Measurements from ENCODE around the gene SEMA4B. TPM values are rescaled to one million over a fixed set of nuclear protein-coding genes. Genes with fewer than 3 reads are reported as not detected.

SEMA4B gene
- total and polyA plus RNA-seq, 9 of the 15 experiments (the other 6 are each of a cell fraction or from before 2014, with no cell fraction given), result 1.3 to 33.6 (median 11.0) TPM

DNA sequence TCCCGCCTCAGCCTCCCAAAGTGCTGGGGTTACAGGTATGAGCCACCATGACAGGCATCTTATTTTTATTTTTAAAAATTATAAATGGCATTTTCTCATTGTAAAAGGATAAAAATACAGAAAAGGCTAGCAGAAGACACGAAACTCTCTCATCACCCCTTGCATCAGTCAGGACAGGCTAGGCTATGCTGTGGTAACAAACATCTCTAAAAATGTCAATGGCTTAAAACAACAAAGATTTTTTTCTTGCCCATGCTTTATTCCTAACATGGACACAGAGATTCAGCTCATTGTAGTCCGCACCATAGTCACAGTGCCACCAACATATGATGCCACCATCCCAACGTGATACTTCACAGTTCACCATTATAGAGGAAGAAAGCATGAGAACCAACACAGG lies 34.0 kb upstream of the SEMA4B start:
- Histone ChIP-seq H3K79me2 (ENCODE audit: control insufficient read depth, insufficient read depth, low read length) (no peaks in the 10 kb centered on the region), H3K9ac (ENCODE audit: insufficient read depth in 1 of 2, low read depth in 2 of 2, low read length in 2 of 2) (no peak overlapping the region), H3K4me1 (replicated peaks in 1 of 2; ENCODE audit: control insufficient read depth in 2 of 2, insufficient read depth in 2 of 2, low read length in 2 of 2) (peaks cover 12 to 24% of the 10 kb centered on the region in 2 experiments), H3K4me3 (no peak overlapping the region), H2AFZ (ENCODE audit: low read depth, low read length) (no peak overlapping the region), H3K9me3 (replicated peaks; ENCODE audit: control insufficient read depth, insufficient read depth, low read depth, low read length) (peaks cover 5% of the 10 kb centered on the region; the same call in 1 of the 2 replicates), H3K9me1 (ENCODE audit: control insufficient read depth, insufficient read depth, low read length) (no peaks in the 10 kb centered on the region), H3K4me2 (ENCODE audit: insufficient read depth, low read length) (peak overlapping the region; percentile 6; the same call in 1 of the 2 replicates), H3K27ac (ENCODE audit: extremely low read depth, low read depth, low read length) (0 out of 3 replicates have a peak overlapping the region, but pooled peaks have one; percentile 35), H3K36me3 (ENCODE audit: control insufficient read depth, insufficient read depth, low read length) (no peaks in the 10 kb centered on the region), H3K27me3 (ENCODE audit: control insufficient read depth in 2 of 2, insufficient read depth in 2 of 2, low read length in 2 of 2) (no peaks in the 10 kb centered on the region), H4K20me1 (replicated peaks; ENCODE audit: control insufficient read depth, insufficient read depth, low read length) (no peaks in the 10 kb centered on the region)
- no TSS peak for BruUV-seq (replicated peaks)
- CTCF ChIA-PET (ENCODE audit: low intra/inter-chr PET ratio), result no interaction called here
- POLR2A ChIA-PET, result interaction anchor here (0.9 kb wide), 1 partner anchor 11 kb away, joined by 3 read pairs; no protein-coding TSS in a partner anchor
- DNase-seq (ENCODE audit: extremely low read depth in 1 of 4, low spot score in 3 of 4) (no peak), ATAC-seq (no peak), FAIRE-seq (no peak)
- in situ Hi-C loops (cut with MboI), result no loop called here
- peak; percentile 97 for TF ChIP-seq ZNF12 (CRISPR knock-in tag; IDR thresholded peaks at IDR 0.05)
- no peak for TF ChIP-seq NCOA6 (IDR thresholded peaks at IDR 0.05)
- peak; percentile 56 for TF ChIP-seq RBM25 (IDR thresholded peaks at IDR 0.05; ENCODE audit: low read depth, low read length, severe bottlenecking)
- intact Hi-C loops (cut with micrococcal nuclease), result no loop called here
- 93% methylated on average over 4 of the region's 4 CpGs for WGBS (ENCODE audit: insufficient coverage, low coverage, missing lambda C conversion rate)

DNA sequence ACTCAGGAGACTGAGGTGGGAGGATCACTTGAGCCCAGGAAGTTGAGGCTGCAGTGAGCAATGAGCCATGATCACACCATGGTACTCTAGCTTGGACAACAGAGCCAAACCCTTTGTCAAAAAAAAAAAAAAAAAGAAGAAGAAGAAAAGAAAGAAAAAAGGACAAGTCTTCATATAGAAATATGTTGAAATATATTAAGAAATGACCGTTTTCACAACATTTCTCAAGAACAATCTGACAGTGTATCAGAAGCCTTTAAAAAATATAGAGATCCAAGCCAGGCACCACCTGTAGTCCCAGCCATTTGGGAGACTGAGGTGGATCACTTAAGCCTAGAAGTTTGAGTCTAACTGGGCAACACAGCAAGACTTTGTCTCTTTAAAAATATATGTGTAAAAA lies 29.5 kb upstream of the SEMA4B start:
- Histone ChIP-seq H2AFZ (ENCODE audit: low read depth, low read length) (peak overlapping the region; percentile 60; the same call in 1 of the 2 replicates), H3K27ac (ENCODE audit: extremely low read depth, low read depth, low read length) (no peak overlapping the region), H3K9me3 (replicated peaks; ENCODE audit: control insufficient read depth, insufficient read depth, low read depth, low read length) (peaks cover 5% of the 10 kb centered on the region; the same call in 1 of the 2 replicates), H3K36me3 (ENCODE audit: control insufficient read depth, insufficient read depth, low read length) (no peaks in the 10 kb centered on the region), H3K9me1 (ENCODE audit: control insufficient read depth, insufficient read depth, low read length) (no peaks in the 10 kb centered on the region), H3K4me3 (no peak overlapping the region), H3K4me2 (ENCODE audit: insufficient read depth, low read length) (no peak overlapping the region), H4K20me1 (replicated peaks; ENCODE audit: control insufficient read depth, insufficient read depth, low read length) (no peaks in the 10 kb centered on the region), H3K9ac (ENCODE audit: insufficient read depth in 1 of 2, low read depth in 2 of 2, low read length in 2 of 2) (no peak overlapping the region), H3K79me2 (ENCODE audit: control insufficient read depth, insufficient read depth, low read length) (no peaks in the 10 kb centered on the region), H3K4me1 (replicated peaks in 1 of 2; ENCODE audit: control insufficient read depth in 2 of 2, insufficient read depth in 2 of 2, low read length in 2 of 2) (peaks cover 6 to 12% of the 10 kb centered on the region in 2 experiments; a peak in 4 of 5 replicates), H3K27me3 (ENCODE audit: control insufficient read depth in 2 of 2, insufficient read depth in 2 of 2, low read length in 2 of 2) (no peaks in the 10 kb centered on the region)
- no peak; the same call in 2 of the 3 replicates for ATAC-seq
- DNase-seq (ENCODE audit: extremely low read depth in 1 of 4, low spot score in 3 of 4), result no peak
- CTCF ChIA-PET (ENCODE audit: low intra/inter-chr PET ratio), result no interaction called here
- POLR2A ChIA-PET, result no interaction called here
- in situ Hi-C loops (cut with MboI) (no loop called here), intact Hi-C loops (cut with micrococcal nuclease) (no loop called here)
- FAIRE-seq, result no peak
- 10% methylated on average over 1 of the region's 1 CpG for WGBS (ENCODE audit: insufficient coverage, low coverage, missing lambda C conversion rate)
- no peak for TF ChIP-seq NR2F6 (CRISPR knock-in tag; IDR thresholded peaks at IDR 0.05)
- no peak for TF ChIP-seq NFYB (IDR thresholded peaks at IDR 0.05; ENCODE audit: extremely low read depth, insufficient read length)
- TF ChIP-seq, protein P1, sequence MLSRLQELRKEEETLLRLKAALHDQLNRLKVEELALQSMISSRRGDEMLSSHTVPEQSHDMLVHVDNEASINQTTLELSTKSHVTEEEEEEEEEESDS (CRISPR knock-in tag; IDR thresholded peaks at IDR 0.05), result no peak
- no TSS peak for BruUV-seq (replicated peaks)
